GM13977 (cell line): Measurements from ENCODE around the gene ADGRA1.
A peak's percentile ranks its signal among the peaks of the same experiment; 100 is the strongest.

Source experiments
- DNase-seq: peaks from one replicate; pipeline ENCODE4 v3.0.0; 2012; ENCODE audit warnings: low spot score
- CTCF ChIP-seq: IDR thresholded peaks from 2 replicates; pipeline ENCODE4 v1.5.1; 2012; ENCODE audit warnings: mild to moderate bottlenecking, control low read depth; ENCODE audit not compliant: insufficient read depth; ENCODE audit errors: extremely low read depth, missing control alignments
- in situ Hi-C: fragments of 300-500 bp; cut with MboI; formaldehyde crosslinking; loops from one replicate; pipeline ENCODE4 v1.12.0; 2022; ENCODE audit warnings: low sequenced_read_pairs, low pct_unique_long_range_greater_than_20kb, mixed read lengths, inconsistent platforms; ENCODE audit not compliant: unreplicated experiment

ADGRA1 gene

DNA sequence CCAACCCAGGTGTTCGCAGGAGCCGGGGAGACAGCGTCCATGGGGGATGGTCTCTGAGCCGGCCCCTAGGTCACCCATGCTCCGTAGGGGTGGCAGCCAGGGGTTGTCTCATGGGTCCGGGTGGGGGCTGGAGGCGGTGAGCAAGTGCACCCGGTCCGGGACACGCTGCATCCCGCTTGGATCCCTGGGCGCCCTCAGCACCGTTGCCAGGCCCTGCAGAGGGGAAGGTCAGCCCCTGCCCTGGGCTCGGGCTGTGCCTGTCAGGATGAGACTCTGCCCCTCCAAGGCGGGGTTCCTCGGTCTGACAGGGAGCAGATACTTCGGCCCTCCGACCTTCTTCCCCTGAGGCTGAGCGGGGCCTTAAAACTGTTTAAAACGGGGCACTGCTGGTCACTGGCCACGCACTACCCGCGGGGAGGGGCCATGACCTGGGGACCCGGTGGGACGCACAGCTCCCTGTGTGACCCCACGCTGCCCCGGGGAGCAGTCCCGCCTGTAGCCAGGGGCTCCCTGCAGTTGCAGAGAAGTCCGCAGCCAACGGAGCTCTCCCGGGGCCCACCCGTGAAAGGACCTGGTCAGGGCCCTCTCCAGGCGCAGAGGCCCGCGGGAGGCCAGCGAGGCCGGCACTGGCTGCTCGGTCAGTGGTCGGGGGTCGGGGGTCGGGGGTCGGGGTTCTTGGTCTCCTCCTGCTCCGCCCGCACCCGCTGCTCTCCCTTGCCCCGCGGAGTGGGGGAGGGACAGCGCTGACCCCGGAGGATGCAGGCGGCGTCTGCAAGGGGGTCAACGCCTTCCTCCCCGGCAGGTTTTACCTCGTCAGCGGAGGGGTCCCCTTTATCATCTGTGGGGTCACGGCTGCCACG is 38.9 kb downstream of the ADGRA1 start:
- no peak for DNase-seq

GRCh38 chr10:133127291-133128125 is 39.8 kb downstream of the ADGRA1 start:
- in situ Hi-C loops, result no loop called here
- TF ChIP-seq CTCF, result no peak
- DNase-seq, result peak; percentile 57

More for the DNA sequence above, 38.9 kb downstream of the ADGRA1 start:
- TF ChIP-seq CTCF, result no peak
- in situ Hi-C loops, result no loop called here

DNA sequence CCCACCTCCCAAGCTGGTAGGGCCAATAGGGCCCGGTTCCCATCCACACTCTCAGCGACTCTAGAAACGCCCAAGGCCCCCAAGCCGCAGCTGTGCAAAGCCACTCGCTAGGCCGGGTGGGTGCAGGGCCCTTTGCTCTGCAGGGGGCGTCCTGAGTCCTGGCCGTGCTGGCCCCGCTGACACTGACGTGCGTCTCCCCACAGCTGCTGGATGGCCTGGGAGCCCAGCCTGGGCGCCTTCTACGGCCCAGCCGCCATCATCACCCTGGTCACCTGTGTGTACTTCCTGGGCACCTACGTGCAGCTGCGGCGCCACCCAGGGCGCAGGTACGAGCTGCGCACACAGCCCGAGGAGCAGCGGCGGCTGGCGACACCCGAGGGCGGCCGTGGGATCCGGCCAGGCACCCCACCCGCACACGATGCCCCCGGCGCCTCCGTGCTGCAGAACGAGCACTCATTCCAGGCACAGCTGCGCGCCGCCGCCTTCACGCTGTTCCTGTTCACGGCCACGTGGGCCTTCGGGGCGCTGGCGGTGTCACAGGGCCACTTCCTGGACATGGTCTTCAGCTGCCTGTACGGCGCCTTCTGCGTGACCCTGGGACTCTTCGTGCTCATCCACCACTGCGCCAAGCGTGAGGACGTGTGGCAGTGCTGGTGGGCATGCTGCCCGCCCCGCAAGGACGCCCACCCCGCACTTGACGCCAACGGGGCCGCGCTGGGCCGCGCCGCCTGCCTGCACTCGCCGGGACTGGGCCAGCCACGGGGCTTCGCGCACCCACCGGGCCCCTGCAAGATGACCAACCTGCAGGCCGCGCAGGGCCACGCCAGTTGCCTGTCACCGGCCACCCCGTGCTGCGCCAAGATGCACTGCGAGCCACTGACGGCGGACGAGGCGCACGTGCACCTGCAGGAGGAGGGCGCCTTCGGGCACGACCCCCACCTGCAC is 40.7 kb downstream of the ADGRA1 start:
- no peak for DNase-seq
- TF ChIP-seq CTCF, result no peak
- in situ Hi-C loops, result no loop called here

DNA sequence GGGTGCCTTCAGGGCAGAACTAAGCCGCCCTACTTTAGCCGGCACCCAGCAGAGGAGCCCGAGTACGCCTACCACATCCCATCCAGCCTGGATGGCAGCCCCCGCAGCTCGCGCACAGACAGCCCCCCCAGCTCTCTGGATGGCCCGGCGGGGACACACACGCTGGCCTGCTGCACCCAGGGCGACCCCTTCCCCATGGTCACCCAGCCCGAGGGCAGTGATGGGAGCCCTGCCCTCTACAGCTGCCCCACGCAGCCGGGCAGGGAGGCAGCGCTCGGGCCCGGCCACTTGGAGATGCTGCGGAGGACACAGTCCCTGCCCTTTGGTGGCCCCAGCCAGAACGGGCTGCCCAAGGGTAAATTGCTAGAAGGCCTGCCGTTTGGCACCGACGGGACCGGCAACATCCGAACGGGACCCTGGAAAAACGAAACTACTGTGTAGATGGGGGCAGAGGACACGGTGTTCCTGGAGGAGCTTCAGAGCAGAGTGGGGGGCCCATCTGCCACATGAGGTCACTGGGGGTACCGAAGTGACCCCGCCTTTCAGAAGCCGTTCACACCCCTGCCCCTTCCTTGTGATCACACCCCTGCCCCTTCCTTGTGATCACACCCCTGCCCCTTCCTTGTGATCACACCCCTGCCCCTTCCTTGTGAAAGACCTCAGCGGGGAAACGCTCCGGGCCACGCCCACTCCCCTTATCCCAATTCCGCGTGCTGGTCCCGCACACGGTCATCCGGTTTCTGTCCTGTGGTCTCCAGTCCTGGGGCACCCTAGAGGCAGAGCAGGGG is 41.5 kb downstream of the ADGRA1 start:
- in situ Hi-C loops, result no loop called here
- DNase-seq, result no peak
- no peak for TF ChIP-seq CTCF

DNA sequence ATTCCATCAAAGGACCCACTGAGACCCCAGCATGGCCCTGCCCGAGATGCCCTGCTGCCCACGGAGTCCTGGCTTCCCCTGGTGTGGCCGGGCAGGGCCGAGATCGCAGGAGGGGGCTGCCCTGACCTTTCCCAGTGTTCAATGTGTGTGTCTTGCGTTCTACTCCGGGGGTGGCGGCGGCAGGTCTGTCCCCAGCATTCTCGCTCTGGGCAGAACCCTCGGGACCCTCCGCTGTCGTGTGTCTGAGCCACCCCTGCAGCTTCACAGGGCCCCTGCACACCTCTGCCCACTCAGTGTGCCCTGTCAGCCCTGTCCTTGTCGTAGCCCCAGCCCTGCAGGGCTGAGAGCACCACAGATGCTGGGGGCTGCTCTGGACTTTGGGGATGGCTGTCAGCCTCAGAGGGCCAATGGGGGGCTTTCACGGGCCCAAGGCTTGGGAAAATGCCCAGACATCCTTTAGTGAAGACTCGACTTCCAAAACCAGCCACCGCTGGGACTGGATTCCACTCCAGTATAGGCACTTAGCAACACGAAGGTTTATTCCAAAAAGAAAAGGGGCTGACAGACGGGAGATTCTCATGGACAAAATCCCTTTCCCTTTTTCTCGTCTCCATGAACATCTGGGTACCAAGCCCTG is 42.3 kb downstream of the ADGRA1 start:
- DNase-seq, result no peak
- no peak for TF ChIP-seq CTCF
- in situ Hi-C loops, result no loop called here
